Measurements from ENCODE around the gene IRX4. TPM values are rescaled to one million over a fixed set of nuclear protein-coding genes. Genes with fewer than 3 reads are reported as not detected.

IRX4 gene
- total and polyA plus RNA-seq, 2 experiments from 2014 or later: not detected

DNA sequence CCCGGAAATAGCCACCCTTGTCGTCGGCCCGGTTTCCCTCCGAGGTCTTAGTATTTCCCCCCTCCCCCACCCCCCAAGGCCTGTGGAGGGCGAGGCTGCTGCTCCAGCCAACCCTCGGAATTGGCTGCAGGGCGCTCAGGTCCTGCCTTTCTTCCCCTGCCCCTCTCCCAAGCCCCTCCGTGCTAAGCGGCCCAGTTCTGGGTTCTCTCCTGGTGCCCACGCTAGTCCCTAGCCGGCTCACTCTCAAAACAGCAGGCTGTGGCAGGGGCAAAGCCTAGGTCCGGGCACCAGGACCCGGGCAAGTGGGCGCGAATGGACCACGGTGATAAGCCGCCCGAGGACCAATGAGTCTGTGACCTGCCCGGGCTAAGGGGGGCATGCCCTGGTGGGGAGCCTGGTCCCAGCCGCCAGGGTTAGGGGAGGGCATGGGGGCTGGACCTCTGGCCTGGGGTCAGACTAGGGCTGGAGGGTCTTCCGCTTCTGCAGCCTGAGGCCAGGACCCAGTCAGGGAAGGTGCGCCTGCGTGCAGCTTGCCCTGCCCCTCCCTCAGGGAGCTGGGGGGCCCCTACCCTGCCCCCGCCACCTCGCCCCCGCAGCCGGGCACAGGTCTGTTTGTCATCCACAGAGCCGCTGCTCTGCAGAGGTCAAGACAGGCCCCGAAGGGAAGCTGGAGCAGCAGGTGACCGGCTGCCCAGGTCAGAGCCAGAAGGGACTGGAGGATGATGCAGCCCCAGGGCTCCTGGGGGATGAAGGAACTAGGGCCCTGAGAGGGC is 5.0 kb upstream of the IRX4 start:
- Histone ChIP-seq H4K20me1 (ENCODE audit: insufficient read depth) (no peaks in the 10 kb centered on the region), H3K36me3 (ENCODE audit: low read depth) (no peaks in the 10 kb centered on the region), H3K9ac (no peak overlapping the region), H3K9me2 (ENCODE audit: insufficient read depth) (no peaks in the 10 kb centered on the region), H3K27me3 (replicated peaks; ENCODE audit: insufficient read depth) (peaks cover 61% of the 10 kb centered on the region), H3K9me3 (ENCODE audit: low read depth) (no peaks in the 10 kb centered on the region), H2AFZ (no peak overlapping the region), H3K27ac (no peak overlapping the region), H3K4me2 (ENCODE audit: unreplicated experiment) (no peak overlapping the region), H3F3A (ENCODE audit: insufficient read depth) (no peaks in the 10 kb centered on the region), H3K79me2 (ENCODE audit: insufficient read depth) (no peaks in the 10 kb centered on the region), H3K4me3 (no peak overlapping the region), H3K4me1 (ENCODE audit: insufficient read depth) (no peaks in the 10 kb centered on the region; the same call in 1 of the 2 replicates)
- in situ Hi-C loops (cut with MboI): no loop called here
- 28 to 42% methylated on average over 18 to 29 of the region's 31 CpGs for WGBS, 2 experiments (ENCODE audit: low coverage in 1 of 2, low lambda C conversion rate in 2 of 2, missing lambda C conversion rate in 2 of 2)
- TF ChIP-seq EZH2phosphoT487 (IDR thresholded peaks at IDR 0.05; ENCODE audit: insufficient read depth, low read depth): no peak
- TF ChIP-seq EZH2 (IDR thresholded peaks at IDR 0.05; ENCODE audit: insufficient read depth, poor library complexity, severe bottlenecking): no peak
- DNase-seq: no peak

DNA sequence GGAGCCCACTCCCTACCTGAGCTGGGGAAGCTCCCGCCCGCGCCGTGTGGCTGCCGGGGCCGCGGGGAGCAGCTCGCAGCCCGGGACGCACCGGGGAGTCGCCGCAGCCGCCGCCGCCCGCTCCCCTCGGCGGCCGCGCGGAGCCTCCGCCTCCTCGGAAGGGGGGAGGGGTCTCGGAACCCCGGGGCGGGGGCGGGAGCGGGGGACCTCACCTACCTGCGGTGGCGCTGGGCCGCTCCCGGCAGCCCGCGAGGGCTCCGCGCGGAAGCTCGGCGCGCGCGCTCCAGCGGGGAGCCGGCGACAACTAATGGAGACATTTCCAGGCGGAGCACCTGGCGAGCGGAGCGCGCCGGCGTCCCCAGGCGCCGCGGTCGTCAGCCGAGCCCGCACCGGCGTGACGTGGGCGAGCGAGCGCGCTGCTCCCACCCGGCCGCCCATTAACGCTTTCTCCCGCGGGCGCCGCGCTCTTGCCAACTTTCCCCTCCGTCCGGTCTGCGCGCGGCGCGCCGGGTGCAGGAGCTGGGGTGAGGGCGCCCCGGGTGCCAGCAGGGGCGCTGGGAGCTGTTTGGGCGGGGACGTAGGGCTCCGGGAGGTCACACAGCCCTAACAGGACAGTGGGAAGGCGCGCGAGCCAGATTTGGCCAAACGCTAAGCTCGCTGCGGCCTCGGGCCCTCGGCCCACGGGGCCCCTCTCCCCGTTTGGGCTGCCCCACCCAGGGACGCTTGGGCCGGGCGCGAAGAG is 4.3 kb upstream of the IRX4 start:
- H3K4me2 ChIP-seq (ENCODE audit: unreplicated experiment): no peak overlapping the region
- no peaks in the 10 kb centered on the region; the same call in 1 of the 2 replicates for H3K4me1 ChIP-seq (ENCODE audit: insufficient read depth)
- WGBS, 2 experiments (ENCODE audit: low coverage in 1 of 2, low lambda C conversion rate in 2 of 2, missing lambda C conversion rate in 2 of 2): 4 to 8% methylated on average over 55 to 70 of the region's 102 CpGs
- no peaks in the 10 kb centered on the region for H3K9me3 ChIP-seq (ENCODE audit: low read depth)
- peaks cover 65% of the 10 kb centered on the region for H3K27me3 ChIP-seq (replicated peaks; ENCODE audit: insufficient read depth)
- no peak overlapping the region for H2AFZ ChIP-seq
- no peak for DNase-seq
- TF ChIP-seq EZH2 (IDR thresholded peaks at IDR 0.05; ENCODE audit: insufficient read depth, poor library complexity, severe bottlenecking): no peak
- no peak for TF ChIP-seq EZH2phosphoT487 (IDR thresholded peaks at IDR 0.05; ENCODE audit: insufficient read depth, low read depth)
- no peak overlapping the region for H3K27ac ChIP-seq
- in situ Hi-C loops (cut with MboI): no loop called here
- H3K9ac ChIP-seq: no peak overlapping the region
- H3K79me2 ChIP-seq (ENCODE audit: insufficient read depth): no peaks in the 10 kb centered on the region
- H3F3A ChIP-seq (ENCODE audit: insufficient read depth): no peaks in the 10 kb centered on the region
- no peaks in the 10 kb centered on the region for H3K36me3 ChIP-seq (ENCODE audit: low read depth)
- H4K20me1 ChIP-seq (ENCODE audit: insufficient read depth): no peaks in the 10 kb centered on the region
- no peak overlapping the region for H3K4me3 ChIP-seq
- no peaks in the 10 kb centered on the region for H3K9me2 ChIP-seq (ENCODE audit: insufficient read depth)

DNA sequence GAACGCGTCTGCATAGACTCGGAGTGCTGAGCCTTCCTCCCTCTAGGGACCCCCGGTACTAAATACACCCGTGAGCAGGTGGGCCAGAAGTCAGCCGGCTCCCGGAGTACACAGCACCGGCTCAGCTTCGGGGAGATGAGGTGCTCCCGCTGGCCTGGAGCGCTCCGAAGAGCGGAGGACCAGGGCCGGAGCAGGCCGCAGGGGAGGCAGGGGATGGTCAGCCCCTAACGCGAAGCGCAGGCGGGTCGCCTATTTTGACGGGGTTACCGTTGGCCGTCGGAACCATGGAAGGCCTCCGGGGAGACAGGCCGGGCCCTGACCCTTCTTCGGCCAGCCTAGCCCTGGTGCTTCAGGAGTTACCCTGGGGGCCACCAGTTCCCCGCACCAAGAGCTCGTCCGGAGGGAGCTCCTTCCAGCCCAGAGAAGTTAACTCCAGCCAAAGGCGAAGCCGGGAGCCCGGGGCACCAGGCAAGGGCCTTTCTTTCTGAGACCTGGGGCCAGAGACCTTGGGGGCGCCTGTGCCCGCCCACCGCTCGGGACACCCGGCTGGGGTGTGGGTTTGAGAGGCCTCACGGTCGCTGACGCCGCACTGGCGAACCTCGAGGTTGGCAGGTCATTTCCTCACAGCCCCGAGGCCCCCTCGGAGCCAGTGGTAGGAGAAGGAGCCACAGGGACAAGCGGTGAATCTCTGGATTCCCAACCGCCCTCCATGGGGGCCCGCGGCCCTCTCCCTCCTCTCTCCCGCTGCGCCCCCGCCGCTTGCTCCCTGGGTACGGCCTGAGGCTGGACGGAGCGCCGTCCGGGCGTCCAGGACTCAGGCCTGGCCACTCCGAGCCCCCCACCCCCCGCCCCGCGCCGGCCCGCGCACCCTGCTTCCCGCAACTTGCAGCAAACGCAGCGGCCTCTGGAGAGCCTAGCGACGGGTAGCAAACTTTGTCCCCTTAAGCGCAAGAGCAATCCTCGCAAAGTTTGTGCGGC is 3.4 kb upstream of the IRX4 start:
- no peaks in the 10 kb centered on the region for H3K9me2 ChIP-seq (ENCODE audit: insufficient read depth)
- TF ChIP-seq EZH2phosphoT487 (IDR thresholded peaks at IDR 0.05; ENCODE audit: insufficient read depth, low read depth) (no peak), EZH2 (IDR thresholded peaks at IDR 0.05; ENCODE audit: insufficient read depth, poor library complexity, severe bottlenecking) (no peak)
- no peaks in the 10 kb centered on the region for H3K79me2 ChIP-seq (ENCODE audit: insufficient read depth)
- no peak overlapping the region for H3K4me3 ChIP-seq
- no peak overlapping the region for H3K4me2 ChIP-seq (ENCODE audit: unreplicated experiment)
- H3K36me3 ChIP-seq (ENCODE audit: low read depth): no peaks in the 10 kb centered on the region
- peaks cover 57% of the 10 kb centered on the region for H3K27me3 ChIP-seq (replicated peaks; ENCODE audit: insufficient read depth)
- H3K4me1 ChIP-seq (ENCODE audit: insufficient read depth): no peaks in the 10 kb centered on the region; the same call in 1 of the 2 replicates
- no peak overlapping the region for H3K27ac ChIP-seq
- no peaks in the 10 kb centered on the region for H3K9me3 ChIP-seq (ENCODE audit: low read depth)
- H4K20me1 ChIP-seq (ENCODE audit: insufficient read depth): no peaks in the 10 kb centered on the region
- no peaks in the 10 kb centered on the region for H3F3A ChIP-seq (ENCODE audit: insufficient read depth)
- in situ Hi-C loops (cut with MboI): no loop called here
- H3K9ac ChIP-seq: no peak overlapping the region
- no peak overlapping the region for H2AFZ ChIP-seq
- 4 to 5% methylated on average over 47 to 65 of the region's 75 CpGs for WGBS, 2 experiments (ENCODE audit: low coverage in 1 of 2, low lambda C conversion rate in 2 of 2, missing lambda C conversion rate in 2 of 2)
- DNase-seq: no peak

DNA sequence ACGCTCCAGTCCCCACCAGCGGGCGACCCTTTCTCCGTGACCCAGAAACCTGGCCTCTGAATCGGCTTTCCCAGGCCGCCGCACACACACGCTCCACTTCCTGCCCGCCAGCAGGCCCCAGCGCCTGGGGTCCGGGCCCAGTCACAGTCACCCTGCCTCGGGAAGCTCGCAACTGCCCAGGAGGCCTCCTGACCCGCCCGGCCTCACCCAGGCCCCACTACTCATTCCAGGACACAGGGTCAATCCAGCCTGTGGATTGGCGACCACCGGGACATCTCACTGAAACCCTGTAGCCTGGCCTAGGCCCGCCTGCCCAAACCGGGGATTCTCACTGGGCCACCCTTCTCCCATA is 2.7 kb upstream of the IRX4 start:
- H3K9me3 ChIP-seq (ENCODE audit: low read depth): no peaks in the 10 kb centered on the region
- H4K20me1 ChIP-seq (ENCODE audit: insufficient read depth): no peaks in the 10 kb centered on the region
- H3K9ac ChIP-seq: no peak overlapping the region
- H3K4me1 ChIP-seq (ENCODE audit: insufficient read depth): no peaks in the 10 kb centered on the region; the same call in 1 of the 2 replicates
- H3K9me2 ChIP-seq (ENCODE audit: insufficient read depth): no peaks in the 10 kb centered on the region
- 15 to 18% methylated on average over 17 to 19 of the region's 19 CpGs for WGBS, 2 experiments (ENCODE audit: low coverage in 1 of 2, low lambda C conversion rate in 2 of 2, missing lambda C conversion rate in 2 of 2)
- H3K27me3 ChIP-seq (replicated peaks; ENCODE audit: insufficient read depth): peaks cover 63% of the 10 kb centered on the region
- no peak overlapping the region for H3K4me3 ChIP-seq
- DNase-seq: no peak
- no peak overlapping the region for H2AFZ ChIP-seq
- no peaks in the 10 kb centered on the region for H3F3A ChIP-seq (ENCODE audit: insufficient read depth)
- H3K27ac ChIP-seq: no peak overlapping the region
- no peaks in the 10 kb centered on the region for H3K36me3 ChIP-seq (ENCODE audit: low read depth)
- no peaks in the 10 kb centered on the region for H3K79me2 ChIP-seq (ENCODE audit: insufficient read depth)
- in situ Hi-C loops (cut with MboI): no loop called here
- H3K4me2 ChIP-seq (ENCODE audit: unreplicated experiment): no peak overlapping the region
- TF ChIP-seq EZH2phosphoT487 (IDR thresholded peaks at IDR 0.05; ENCODE audit: insufficient read depth, low read depth) (no peak), EZH2 (IDR thresholded peaks at IDR 0.05; ENCODE audit: insufficient read depth, poor library complexity, severe bottlenecking) (no peak)

Measured in GM23248 (cell line).